Activated B cell treated with CpG ODN at 0.5 μM for 24 hours (primary cell): Measurements from ENCODE around the gene NLN. TPM values are rescaled to one million over a fixed set of nuclear protein-coding genes. Genes with fewer than 3 reads are reported as not detected.
"Not testable (repeated sequence)": the region's sequence is repeated elsewhere in the genome, so short reads cannot be mapped to it uniquely, and the experiment has no call there.

ENCODE experiments used
- ATAC-seq: fragments of 200-7000 bp; cut with Tn5 transposase; one replicate; pipeline ENCODE4 v1.10.0; 2021; ENCODE audit warnings: low read depth, mild to moderate bottlenecking, moderate library complexity
- CTCF ChIA-PET: fragments of 350-600 bp; sonication (Branson Sonifier 250); formaldehyde crosslinking; loops from one replicate; lab custom pipeline; 2021; ENCODE audit warnings: antibody characterized with exemption; lab: Charles Lee
- POLR2A ChIA-PET: fragments of 350-600 bp; sonication (Branson Sonifier 250); formaldehyde crosslinking; loops from one replicate; lab custom pipeline; 2021; ENCODE audit warnings: antibody characterized with exemption; lab: Charles Lee
- DNase-seq: peaks from one replicate; pipeline ENCODE4 v3.0.0; 2022
- H3K27ac Mint-ChIP-seq: one replicate; pipeline ENCODE4 v1.8.0; 2020; ENCODE audit warnings: mixed read lengths
- H3K27me3 Mint-ChIP-seq: one replicate; pipeline ENCODE4 v1.8.0; 2021; ENCODE audit warnings: mixed read lengths
- H3K36me3 Mint-ChIP-seq: one replicate; pipeline ENCODE4 v1.8.0; 2021; ENCODE audit warnings: low read depth, mixed read lengths
- H3K4me1 Mint-ChIP-seq: one replicate; pipeline ENCODE4 v1.8.0; 2021; ENCODE audit warnings: mixed read lengths
- H3K4me3 Mint-ChIP-seq: one replicate; pipeline ENCODE4 v1.8.0; 2020; ENCODE audit warnings: mild to moderate bottlenecking, mixed read lengths
- H3K9me3 Mint-ChIP-seq: one replicate; pipeline ENCODE4 v1.8.0; 2020; ENCODE audit warnings: mixed read lengths
- CTCF ChIP-seq: fragments of 200-600 bp; IDR thresholded peaks from one replicate; pipeline ENCODE4 v1.8.0; 2022; ENCODE audit warnings: antibody characterized with exemption, mild to moderate bottlenecking
- intact Hi-C: fragments of 100-400 bp; cut with micrococcal nuclease; formaldehyde crosslinking; loops from one replicate; pipeline ENCODE4 v1.15.1; 2024
- total RNA-seq: library from RNA; stranded (reverse); gene quantifications from 2 replicates; pipeline ENCODE4 v1.2.3, GENCODE V29; 2022

Gene NLN
- total RNA-seq, 1 donor from 2014 or later = 16.5 TPM

GRCh38 chr5:65871182-65871581, 149.2 kb downstream of the NLN start:
- Mint-ChIP-seq H3K4me3 (no peak overlapping the region), H3K36me3 (no peaks in the 10 kb centered on the region), H3K9me3 (peaks cover 2% of the 10 kb centered on the region), H3K27ac (no peak overlapping the region), H3K27me3 (no peaks in the 10 kb centered on the region), H3K4me1 (peaks cover 12% of the 10 kb centered on the region)
- no peak for DNase-seq
- ChIA-PET CTCF (no interaction called here), POLR2A (no interaction called here)
- ATAC-seq = no peak
- TF ChIP-seq CTCF = no peak
- intact Hi-C loops = no loop called here

GRCh38 chr5:65871776-65872175, 149.8 kb downstream of the NLN start:
- H3K36me3 Mint-ChIP-seq, POLR2A ChIA-PET, H3K4me3 Mint-ChIP-seq, ATAC-seq, H3K9me3 Mint-ChIP-seq, intact Hi-C loops, DNase-seq, H3K27ac Mint-ChIP-seq, H3K27me3 Mint-ChIP-seq, CTCF ChIA-PET: not testable (repeated sequence)
- H3K4me1 Mint-ChIP-seq = peaks cover 11% of the 10 kb centered on the region

GRCh38 chr5:65873181-65873750, 151.3 kb downstream of the NLN start:
- Mint-ChIP-seq H3K27ac (no peak overlapping the region), H3K36me3 (no peaks in the 10 kb centered on the region), H3K27me3 (no peaks in the 10 kb centered on the region), H3K4me3 (no peak overlapping the region), H3K9me3 (peaks cover 4% of the 10 kb centered on the region), H3K4me1 (no peaks in the 10 kb centered on the region)
- intact Hi-C loops = no loop called here
- ATAC-seq (no peak), DNase-seq (no peak)
- no peak for TF ChIP-seq CTCF
- ChIA-PET POLR2A (no interaction called here), CTCF (no interaction called here)

- Mint-ChIP-seq H3K4me1 (no peaks in the 10 kb centered on the region), H3K9me3 (peaks cover 6% of the 10 kb centered on the region), H3K4me3 (no peak overlapping the region), H3K36me3 (no peaks in the 10 kb centered on the region), H3K27me3 (no peaks in the 10 kb centered on the region), H3K27ac (no peak overlapping the region)
- intact Hi-C loops = no loop called here
- TF ChIP-seq CTCF = no peak
- DNase-seq = no peak
- ChIA-PET POLR2A (no interaction called here), CTCF (no interaction called here)
- ATAC-seq = no peak
Measured at GRCh38 chr5:65874241-65874640, 152.2 kb downstream of the NLN start.

- TF ChIP-seq CTCF = no peak
- Mint-ChIP-seq H3K4me1 (no peaks in the 10 kb centered on the region), H3K9me3 (peaks cover 6% of the 10 kb centered on the region), H3K27ac (no peak overlapping the region), H3K27me3 (no peaks in the 10 kb centered on the region), H3K36me3 (no peaks in the 10 kb centered on the region), H3K4me3 (no peak overlapping the region)
- ChIA-PET POLR2A (no interaction called here), CTCF (no interaction called here)
- DNase-seq = no peak
- ATAC-seq = no peak
- intact Hi-C loops = no loop called here
Measured at GRCh38 chr5:65876496-65876895, 154.5 kb downstream of the NLN start.

- DNase-seq (no peak), ATAC-seq (no peak)
- Mint-ChIP-seq H3K9me3 (peaks cover 4% of the 10 kb centered on the region), H3K4me3 (no peak overlapping the region), H3K4me1 (no peaks in the 10 kb centered on the region), H3K27ac (no peak overlapping the region), H3K27me3 (no peaks in the 10 kb centered on the region), H3K36me3 (no peaks in the 10 kb centered on the region)
- TF ChIP-seq CTCF = no peak
- CTCF ChIA-PET = no interaction called here
- intact Hi-C loops = no loop called here
- POLR2A ChIA-PET = no interaction called here
Measured at GRCh38 chr5:65876970-65877369, 155.0 kb downstream of the NLN start.
